ENCODE data around the gene MRLN. TPM values are rescaled to one million over a fixed set of nuclear protein-coding genes. Genes with fewer than 3 reads are reported as not detected.
A peak's percentile ranks its signal among the peaks of the same experiment; 100 is the strongest.

MRLN gene
- total RNA-seq, 1 donor from 2014 or later = not detected

DNA sequence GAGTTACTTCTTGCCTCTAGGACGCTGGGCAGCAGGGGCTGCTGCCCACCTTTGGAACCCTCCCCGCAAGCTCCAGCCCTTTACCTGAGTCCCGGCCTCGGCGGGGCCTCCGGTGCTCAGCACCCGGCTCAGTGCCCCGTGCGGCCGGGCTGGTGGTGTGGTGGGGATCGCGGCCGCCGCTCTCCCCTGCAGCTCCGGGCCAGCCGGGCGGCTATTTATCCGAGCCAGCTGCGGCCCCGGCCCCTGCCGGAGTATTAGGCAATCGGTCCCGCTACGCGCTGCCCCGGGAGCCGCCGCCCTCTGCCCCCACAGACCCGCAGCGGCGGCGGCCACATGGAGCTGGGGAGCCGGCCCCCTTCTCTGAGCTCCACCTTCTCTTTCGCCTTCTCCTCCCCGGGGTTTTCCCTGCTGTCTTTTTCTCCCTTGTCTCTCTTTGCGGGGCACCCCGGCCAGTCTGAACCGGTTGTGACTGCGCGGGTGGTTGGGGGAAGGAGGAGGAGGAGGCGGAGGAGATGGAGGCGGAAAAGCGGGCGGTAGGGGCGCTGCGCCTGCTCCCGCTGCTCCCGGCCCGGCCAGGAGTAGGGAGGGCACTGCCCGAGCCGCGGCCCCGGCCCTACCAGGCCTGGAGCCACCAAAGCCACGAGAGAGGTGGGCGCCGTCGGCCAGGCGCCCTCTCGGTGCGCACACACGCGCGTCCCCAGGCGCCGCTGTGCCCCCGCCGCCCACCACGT lies 43.7 kb downstream of the MRLN start, which contains the start of gene SLC16A9:
SLC16A9 (minus strand) TSS at position 456 of the 731 bp plus-strand sequence. CDS start 25,559 bp downstream, outside the sequence.
- ATAC-seq (peak; percentile 92), DNase-seq (ENCODE audit: low spot score) (peak; percentile 79)
- intact Hi-C loops (cut with DNase I) = no loop called here

DNA sequence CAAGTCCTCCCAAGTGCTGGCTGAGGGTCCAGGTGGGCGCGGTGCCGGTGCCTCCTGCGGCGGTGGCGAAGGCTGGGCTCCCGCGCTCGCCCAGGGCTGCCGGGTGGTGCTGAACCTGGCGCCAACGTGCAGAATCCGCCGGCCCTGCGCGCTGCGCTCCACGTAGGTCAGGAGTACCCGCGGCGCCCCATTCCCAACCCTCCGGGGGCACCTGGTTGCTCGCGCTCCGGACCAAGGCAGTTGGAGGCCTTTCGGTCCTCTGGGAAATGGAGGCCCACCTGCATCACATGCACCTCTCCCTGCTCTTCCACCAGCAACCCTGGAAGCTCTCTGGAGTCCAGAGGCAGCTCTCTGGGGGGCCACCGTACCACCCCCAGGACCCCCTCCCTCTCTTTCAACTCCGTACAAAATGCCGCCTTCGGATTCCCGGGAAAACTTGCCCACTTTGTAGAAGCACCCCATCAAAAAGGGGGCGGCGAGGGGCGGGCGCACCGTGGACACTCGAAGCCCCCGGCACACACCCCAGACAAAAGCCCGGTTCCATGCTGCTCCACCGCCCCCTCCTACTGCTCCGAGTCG lies 44.4 kb downstream of the MRLN start:
- peak; percentile 63 for DNase-seq (ENCODE audit: low spot score)
- no peak for ATAC-seq
- intact Hi-C loops (cut with DNase I) = no loop called here

- intact Hi-C loops (cut with DNase I) = no loop called here
- DNase-seq (ENCODE audit: low spot score) (no peak), ATAC-seq (no peak)
Observed at GRCh38 chr10:59706851-59707797, 46.1 kb downstream of the MRLN start.

GRCh38 chr10:59705931-59706330 lies 47.3 kb downstream of the MRLN start:
- ATAC-seq = no peak
- intact Hi-C loops (cut with DNase I) = no loop called here
- no peak for DNase-seq (ENCODE audit: low spot score)

DNA sequence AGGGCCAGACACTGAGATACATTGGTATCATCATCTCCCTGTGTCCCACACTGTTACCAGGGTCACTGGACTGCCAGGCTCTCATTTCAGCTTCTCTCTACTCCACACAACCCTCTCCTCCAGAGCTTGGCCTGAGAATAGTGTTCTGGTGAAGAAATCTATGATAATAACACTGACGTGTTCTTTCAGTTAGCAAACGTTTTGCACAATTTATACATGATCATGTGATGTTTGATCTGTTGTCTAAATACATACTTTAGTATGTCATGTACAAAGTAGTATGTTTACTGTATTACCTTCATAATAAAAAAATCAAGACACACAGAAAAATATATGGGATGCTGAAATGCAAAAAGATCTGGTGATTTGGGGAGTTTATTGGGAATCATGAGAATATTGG lies 48.6 kb downstream of the MRLN start:
- intact Hi-C loops (cut with DNase I) = no loop called here
- ATAC-seq (no peak), DNase-seq (ENCODE audit: low spot score) (no peak)

DNA sequence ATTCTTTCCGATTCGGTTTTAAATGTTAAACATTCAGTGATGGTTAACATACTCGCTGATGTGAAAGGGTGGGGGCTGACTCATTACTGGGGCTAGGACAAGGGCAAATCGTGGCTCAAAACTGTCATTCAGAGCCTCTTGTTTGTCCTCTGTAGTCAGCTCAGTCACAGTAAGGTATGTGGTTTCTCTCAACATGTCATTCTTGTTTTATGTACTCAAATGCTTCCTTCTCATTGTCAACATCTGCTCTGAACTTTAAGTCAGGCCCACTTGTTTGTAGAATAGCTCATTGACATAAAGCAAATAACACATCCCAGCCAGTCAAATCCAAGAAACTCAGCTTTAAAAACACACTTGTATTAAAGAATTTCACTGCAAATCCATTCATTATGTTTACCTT lies 50.9 kb downstream of the MRLN start:
- DNase-seq (ENCODE audit: low spot score) (no peak), ATAC-seq (no peak)
- intact Hi-C loops (cut with DNase I) = no loop called here

GRCh38 chr10:59700709-59701108 lies 52.5 kb downstream of the MRLN start:
- intact Hi-C loops (cut with DNase I) = no loop called here
- no peak for DNase-seq (ENCODE audit: low spot score)
- ATAC-seq = no peak

DNA sequence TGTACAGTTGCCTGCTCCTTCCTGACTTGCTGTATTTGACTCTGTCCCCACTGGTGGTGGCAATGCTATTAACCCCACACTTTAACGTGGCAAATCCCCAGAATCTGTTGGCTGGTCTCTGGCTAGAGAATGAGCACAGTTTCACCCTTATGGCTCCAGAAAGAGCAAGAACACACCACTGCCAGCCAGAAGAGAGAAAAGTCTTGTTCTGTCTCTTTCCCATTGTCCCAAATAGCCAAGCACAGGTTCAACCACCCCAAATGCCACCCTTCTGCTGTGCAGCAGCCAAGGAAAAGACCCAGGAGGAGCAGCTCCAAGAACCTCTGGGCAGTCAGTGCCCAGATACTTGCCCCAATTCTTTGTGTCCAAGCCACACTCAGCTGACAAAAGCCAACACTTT lies 54.9 kb downstream of the MRLN start:
- intact Hi-C loops (cut with DNase I) = no loop called here
- ATAC-seq = no peak
- DNase-seq (ENCODE audit: low spot score) = no peak

DNA sequence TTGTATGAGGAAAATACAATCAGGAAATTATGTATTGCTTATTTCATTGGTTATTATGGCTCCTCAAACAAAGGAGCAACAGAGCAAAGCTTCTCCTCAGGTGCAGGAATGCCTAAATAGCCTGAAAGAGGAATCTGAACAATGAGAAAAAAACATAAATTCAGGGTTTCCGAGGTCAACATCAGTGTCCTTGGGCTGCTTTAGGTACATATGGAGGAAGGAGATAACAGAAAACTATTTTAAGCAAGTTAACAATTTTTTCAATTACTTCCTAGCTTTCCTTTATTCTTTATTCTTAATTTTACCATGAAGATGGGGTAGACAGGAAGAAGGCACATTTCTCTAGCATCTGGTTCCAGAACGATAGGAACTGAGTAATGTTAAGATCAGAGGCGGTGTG lies 57.6 kb downstream of the MRLN start:
- intact Hi-C loops (cut with DNase I) = no loop called here
- DNase-seq (ENCODE audit: low spot score) (no peak), ATAC-seq (no peak)

- DNase-seq (ENCODE audit: low spot score) (no peak), ATAC-seq (no peak)
- intact Hi-C loops (cut with DNase I) = no loop called here
Observed at GRCh38 chr10:59694936-59695335, 58.3 kb downstream of the MRLN start.

- DNase-seq (ENCODE audit: low spot score) = no peak
- ATAC-seq = no peak
- intact Hi-C loops (cut with DNase I) = no loop called here
Observed at GRCh38 chr10:59692113-59692512, 61.1 kb downstream of the MRLN start.

GRCh38 chr10:59688921-59689351 lies 64.3 kb downstream of the MRLN start:
- no peak for ATAC-seq
- DNase-seq (ENCODE audit: low spot score) = no peak
- intact Hi-C loops (cut with DNase I) = loop anchor here (2.0 kb wide), 1 partner anchor 160 kb away; no protein-coding TSS in a partner anchor

DNA sequence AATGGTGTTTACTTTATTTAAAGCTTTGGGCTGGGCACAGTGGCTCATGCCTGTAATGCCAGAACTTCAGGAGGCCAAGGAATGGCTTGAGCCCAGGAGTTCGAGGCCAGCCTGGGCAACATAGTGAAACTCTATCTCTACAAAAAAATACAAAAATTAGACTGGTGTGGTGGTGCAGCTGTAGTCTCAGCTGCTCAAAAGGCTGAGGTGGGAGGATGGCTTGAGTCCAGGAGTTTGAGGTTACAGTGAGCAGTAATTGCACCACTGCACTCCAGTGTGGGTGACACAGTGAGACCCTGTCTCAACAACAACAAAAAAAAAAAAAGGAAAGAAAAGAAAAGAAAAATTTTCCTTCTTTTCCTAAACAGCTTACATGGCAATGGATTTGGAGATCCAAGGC lies 65.6 kb downstream of the MRLN start:
- intact Hi-C loops (cut with DNase I) = loop anchor here (2.0 kb wide), 1 partner anchor 161 kb away; no protein-coding TSS in a partner anchor
- ATAC-seq (no peak), DNase-seq (ENCODE audit: low spot score) (no peak)

Other genes with a start within 250 kb of the MRLN start
- gene SLC16A9, start 43.6 kb downstream of the MRLN start, total RNA-seq = 1.8 TPM
- 36.2 TPM for gene CCDC6, start 153.1 kb upstream of the MRLN start, total RNA-seq

Data from sciatic nerve (tissue), 2 donors.